ENCODE measurements around the gene PFDN5.

Gene PFDN5

GRCh38 chr12:53295070-53295890 lies at the start of gene PFDN5:
TSS of gene PFDN5 (plus strand) at chr12:53295542. CDS start at chr12:53295568, 26 bp downstream.
- DNase-seq, result peak; percentile 77

- DNase-seq, result peak; percentile 47
Measured at GRCh38 chr12:53251477-53252348, 43.6 kb upstream of the PFDN5 start.

- DNase-seq, result no peak
Measured at GRCh38 chr12:53252349-53252916, 42.9 kb upstream of the PFDN5 start.

- DNase-seq, result no peak
Measured at GRCh38 chr12:53253298-53253697, 42.0 kb upstream of the PFDN5 start.

- DNase-seq, result no peak
Measured at GRCh38 chr12:53254816-53255545, 40.4 kb upstream of the PFDN5 start.

GRCh38 chr12:53255996-53256395 lies 39.3 kb upstream of the PFDN5 start:
- DNase-seq, result no peak

- no peak for DNase-seq
Measured at GRCh38 chr12:53258541-53259539, 36.5 kb upstream of the PFDN5 start.

- no peak for DNase-seq
Measured at GRCh38 chr12:53259891-53260290, 35.5 kb upstream of the PFDN5 start.

GRCh38 chr12:53265783-53266182 lies 29.6 kb upstream of the PFDN5 start:
- DNase-seq, result no peak

- no peak for DNase-seq
Measured at GRCh38 chr12:53267306-53267998, 27.9 kb upstream of the PFDN5 start.

- DNase-seq, result peak; percentile 50
Measured at GRCh38 chr12:53267999-53268629, 27.2 kb upstream of the PFDN5 start, which contains the start of gene ESPL1. TSS of gene ESPL1 (plus strand) at chr12:53268299. CDS start at chr12:53268767, 468 bp downstream.

GRCh38 chr12:53268630-53269562 lies 26.4 kb upstream of the PFDN5 start:
- DNase-seq, result no peak

GRCh38 chr12:53274445-53274844 lies 20.9 kb upstream of the PFDN5 start:
- DNase-seq, result no peak

GRCh38 chr12:53276511-53276910 lies 18.8 kb upstream of the PFDN5 start:
- no peak for DNase-seq

GRCh38 chr12:53277981-53278380 lies 17.4 kb upstream of the PFDN5 start:
- DNase-seq, result no peak

- DNase-seq, result no peak
Measured at GRCh38 chr12:53279283-53279869, 16.0 kb upstream of the PFDN5 start.

GRCh38 chr12:53279888-53280498 lies 15.3 kb upstream of the PFDN5 start:
- DNase-seq, result no peak

GRCh38 chr12:53286448-53286847 lies 8.9 kb upstream of the PFDN5 start:
- DNase-seq, result no peak
